COR-L47 (cell line): ENCODE data around the gene CA10.

Experiments used
- DNase-seq: peaks from one replicate; lab custom pipeline; 2025; lab: John Stamatoyannopoulos, UW

The CA10 gene

GRCh38 chr17:51595826-51596398 lies 562.6 kb downstream of the CA10 start:
- DNase-seq: no peak

DNA sequence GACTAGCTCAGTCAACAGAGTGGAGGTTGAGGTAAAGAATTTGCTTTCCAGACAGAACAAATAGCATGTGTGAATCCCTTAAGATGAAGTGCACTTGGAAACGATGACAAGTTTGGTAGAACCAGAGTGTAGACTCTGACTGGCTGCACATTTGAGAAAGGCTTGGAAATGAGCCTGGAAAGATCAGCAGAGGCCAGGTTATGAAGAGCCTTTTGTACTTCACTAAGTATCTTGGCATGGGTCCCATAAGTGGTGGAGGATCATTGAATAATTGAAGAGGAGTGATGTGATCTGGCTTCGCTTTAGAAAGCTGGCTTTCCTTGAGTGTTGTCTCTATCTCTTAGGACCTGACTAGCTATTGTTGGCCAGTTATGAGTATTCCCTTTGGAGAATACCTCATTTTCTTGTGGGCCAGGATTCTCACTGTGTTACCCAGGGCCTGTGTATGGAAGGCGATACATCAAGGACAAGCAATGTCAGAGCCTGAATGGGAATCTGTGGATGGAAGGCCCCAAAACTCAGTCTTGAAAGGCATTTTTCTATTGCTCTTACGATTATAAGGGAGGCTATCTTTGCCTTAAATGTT lies 568.4 kb downstream of the CA10 start:
- peak; percentile 44 for DNase-seq

DNA sequence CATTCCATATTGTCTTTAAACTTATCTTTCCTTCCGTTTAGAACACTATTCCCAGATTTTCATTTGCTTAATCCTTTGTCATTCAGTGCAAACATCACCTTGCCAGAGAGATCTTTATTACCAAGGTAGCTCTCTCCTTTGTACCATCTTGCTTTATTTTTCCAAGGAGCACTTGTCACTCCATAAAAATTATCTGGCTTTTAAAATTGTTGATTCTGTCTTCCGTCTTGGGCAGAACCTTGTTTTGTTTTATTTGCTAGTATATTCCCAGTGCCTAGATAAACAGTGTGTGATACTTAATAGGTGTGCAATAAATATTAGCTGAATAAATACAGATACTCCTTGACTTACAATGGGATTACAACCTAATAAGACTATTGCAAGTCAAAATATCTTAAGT lies 570.5 kb downstream of the CA10 start:
- DNase-seq: no peak

GRCh38 chr17:51587516-51587915 lies 571.0 kb downstream of the CA10 start:
- no peak for DNase-seq

DNA sequence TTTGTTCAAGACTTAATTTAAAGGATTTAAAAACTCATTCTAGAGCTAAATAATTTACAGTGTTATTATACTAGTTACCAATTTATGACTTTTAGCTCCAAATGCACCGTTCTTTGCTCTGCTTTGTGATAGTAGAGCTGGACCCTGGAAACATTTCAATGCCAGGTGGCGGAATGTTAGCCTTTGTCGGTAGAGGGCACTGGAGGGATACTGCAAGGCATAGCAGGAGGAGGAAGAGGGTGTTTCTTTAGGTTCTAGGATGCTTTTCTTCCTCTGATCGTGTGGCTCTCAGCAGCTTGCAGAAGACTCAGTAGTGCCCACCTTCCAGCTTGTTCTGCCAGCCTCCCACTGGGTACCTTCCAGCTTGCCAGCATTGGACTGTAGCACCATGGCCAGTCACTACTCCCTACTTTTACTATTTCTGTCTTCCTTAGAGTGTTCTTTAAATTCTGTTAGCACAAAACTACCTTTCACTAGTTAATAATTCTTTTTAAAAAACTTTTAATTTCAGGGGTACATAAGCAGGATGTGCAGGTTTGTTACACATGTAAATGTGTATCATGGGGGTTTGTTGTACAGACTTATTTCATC lies 572.9 kb downstream of the CA10 start:
- DNase-seq: peak; percentile 2

GRCh38 chr17:51580869-51581268 lies 577.6 kb downstream of the CA10 start:
- DNase-seq: no peak
